GM12878 (cell line): ENCODE data around the gene DLX3. TPM values are rescaled to one million over a fixed set of nuclear protein-coding genes. Genes with fewer than 3 reads are reported as not detected.

ENCODE experiments used
- ATAC-seq: fragments of 200-7000 bp; cut with Tn5 transposase; 3 replicates; pipeline ENCODE4 v1.9.1; 2020; ENCODE audit warnings: mild to moderate bottlenecking, moderate library complexity
- BruUV-seq: library from RNA; stranded (reverse); fragments of 400-500 nt; replicated peaks from 2 replicates; lab custom pipeline; 2021; lab: Mats Ljungman, UMichigan
- CTCF ChIA-PET: fragments of 300-600 bp; sonication (Branson Sonifier 250); formaldehyde crosslinking; extraction: SDS; loops from one replicate; lab custom pipeline; 2021; ENCODE audit warnings: inconsistent platforms; lab: Yijun Ruan, JAX
- POLR2A ChIA-PET: fragments of 350-600 bp; formaldehyde crosslinking; extraction: SDS; loops from one replicate; lab custom pipeline; 2021; ENCODE audit warnings: inconsistent platforms; lab: Charles Lee
- RAD21 ChIA-PET: fragments of 300-600 bp; sonication (Branson Sonifier 250); formaldehyde crosslinking; loops from one replicate; lab custom pipeline; 2023; ENCODE audit warnings: antibody characterized with exemption; ENCODE audit not compliant: unreplicated experiment; lab: Charles Lee
- SMC1A ChIA-PET: fragments of 300-600 bp; sonication (Branson Sonifier 250); formaldehyde crosslinking; loops from one replicate; lab custom pipeline; 2023; ENCODE audit not compliant: unreplicated experiment, uncharacterized antibody; lab: Charles Lee
- DNase-seq: peaks from one replicate; pipeline ENCODE4 v3.0.0-alpha.2; 2011; ENCODE audit warnings: low read depth, low spot score
- FAIRE-seq: peaks from 3 replicates; lab custom pipeline; 2011; peaks lifted over from hg19 to GRCh38; lab: Jason Lieb, UNC
- H2AFZ ChIP-seq: 2 replicates; pipeline ENCODE4 v1.6.0; 2011; ENCODE audit warnings: low read depth, low read length, control low read depth; ENCODE audit not compliant: control insufficient read depth
- H3K27ac ChIP-seq: 2 replicates; pipeline ENCODE4 v1.5.1; 2011; ENCODE audit warnings: control low read depth; ENCODE audit not compliant: control insufficient read depth, insufficient read depth
- H3K27me3 ChIP-seq, 2 experiments: replicated peaks in 1 of 2; 2 replicates each; pipeline versions ENCODE4 v1.6.0 to v1.6.1; 2011; ENCODE audit warnings: low read length in 1 of 2; ENCODE audit not compliant: control insufficient read depth in 2 of 2, insufficient read depth in 2 of 2
- H3K36me3 ChIP-seq, 2 experiments: 2 replicates each; pipeline ENCODE4 v1.5.1; 2011; ENCODE audit warnings: low read length in 1 of 2; ENCODE audit not compliant: control insufficient read depth in 2 of 2, insufficient read depth in 2 of 2
- H3K4me1 ChIP-seq: 2 replicates; pipeline ENCODE4 v1.6.1; 2011; ENCODE audit warnings: mild to moderate bottlenecking, low read length, moderate library complexity, mixed read lengths; ENCODE audit not compliant: control insufficient read depth, insufficient read depth
- H3K4me2 ChIP-seq: 2 replicates; pipeline ENCODE4 v1.6.0; 2011; ENCODE audit warnings: control low read depth; ENCODE audit not compliant: control insufficient read depth, insufficient read depth
- H3K4me3 ChIP-seq: fragments of 200-600 bp; sonication (generic); 2 replicates; pipeline ENCODE4 v1.5.1; 2016
- H3K79me2 ChIP-seq: 2 replicates; pipeline ENCODE4 v1.6.0; 2011; ENCODE audit warnings: low read length; ENCODE audit not compliant: control insufficient read depth, insufficient read depth
- H3K9ac ChIP-seq: 2 replicates; pipeline ENCODE4 v1.8.0; 2011; ENCODE audit warnings: low read length, control low read depth, mixed read lengths; ENCODE audit not compliant: control insufficient read depth, insufficient read depth
- H3K9me3 ChIP-seq: replicated peaks from 3 replicates; pipeline ENCODE4 v1.5.1; 2011; ENCODE audit warnings: mild to moderate bottlenecking, low read length; ENCODE audit not compliant: control insufficient read depth, insufficient read depth
- H4K20me1 ChIP-seq: 2 replicates; pipeline ENCODE4 v1.6.0; 2011; ENCODE audit not compliant: control insufficient read depth, insufficient read depth
- CHD2 ChIP-seq: IDR thresholded peaks from 2 replicates; pipeline ENCODE4 v1.6.1; 2011; ENCODE audit warnings: low read depth, low read length, improper control_type of control experiment, borderline replicate concordance
- CREB1 ChIP-seq: IDR thresholded peaks from 2 replicates; pipeline ENCODE4 v1.6.1; 2012; ENCODE audit warnings: low read depth, mild to moderate bottlenecking, inconsistent platforms
- KDM1A ChIP-seq: fragments of 200-600 bp; sonication (generic); IDR thresholded peaks from 2 replicates; pipeline ENCODE4 v1.6.1; 2016; ENCODE audit warnings: borderline replicate concordance
- PRDM15 ChIP-seq: fragments of 450-650 bp; formaldehyde crosslinking; IDR thresholded peaks from 2 replicates; pipeline ENCODE4 v1.4.0; 2020; ENCODE audit warnings: mild to moderate bottlenecking, moderate library complexity
- RAD21 ChIP-seq: IDR thresholded peaks from 2 replicates; pipeline ENCODE4 v1.6.1; 2011; ENCODE audit warnings: mild to moderate bottlenecking, low read depth, low read length, moderate library complexity; ENCODE audit not compliant: insufficient read depth
- RELA ChIP-seq: fragments of 450-650 bp; IDR thresholded peaks from 2 replicates; pipeline ENCODE4 v1.8.0; 2014; ENCODE audit warnings: borderline replicate concordance; ENCODE audit not compliant: partially characterized antibody
- RUNX3 ChIP-seq: IDR thresholded peaks from 2 replicates; pipeline ENCODE4 v1.6.1; 2012; ENCODE audit warnings: low read length, inconsistent platforms
- SIX5 ChIP-seq: IDR thresholded peaks from 2 replicates; pipeline ENCODE4 v1.6.1; 2011; ENCODE audit warnings: mild to moderate bottlenecking, low read depth, low read length, moderate library complexity; ENCODE audit not compliant: severe bottlenecking
- SP1 ChIP-seq: IDR thresholded peaks from one replicate; pipeline ENCODE4 v1.6.1; 2011; ENCODE audit warnings: low read depth, low read length
- SREBF2 ChIP-seq: IDR thresholded peaks from 2 replicates; pipeline ENCODE4 v1.6.1; 2012; ENCODE audit warnings: mild to moderate bottlenecking, low read length
- STAT3 ChIP-seq: IDR thresholded peaks from 2 replicates; pipeline ENCODE4 v1.6.1; 2011; ENCODE audit warnings: low read depth, low read length, improper control_type of control experiment
- ZNF217 ChIP-seq: fragments of 450-650 bp; IDR thresholded peaks from 2 replicates; pipeline ENCODE4 v1.6.1; 2017; ENCODE audit warnings: antibody characterized with exemption, mild to moderate bottlenecking
- ZNF687 ChIP-seq: fragments of 450-650 bp; IDR thresholded peaks from 2 replicates; pipeline ENCODE4 v1.6.1; 2017; ENCODE audit warnings: mild to moderate bottlenecking, moderate library complexity
- ZSCAN29 ChIP-seq: fragments of 450-650 bp; IDR thresholded peaks from 2 replicates; pipeline ENCODE4 v1.6.1; 2017; ENCODE audit warnings: mild to moderate bottlenecking, moderate library complexity
- WGBS: methylation state at CpG from one replicate; pipeline ENCODE4 v1.1.6; 2016; ENCODE audit warnings: low lambda C conversion rate; ENCODE audit not compliant: insufficient replicate concordance, insufficient coverage; ENCODE audit errors: missing lambda C conversion rate; 5-methylcytosine and 5-hydroxymethylcytosine counted together
- in situ Hi-C: fragments of 300-500 bp; cut with MboI; formaldehyde crosslinking; loops from 9 replicates; pipeline ENCODE4 v1.14.3; 2018; ENCODE audit warnings: mixed read lengths
- intact Hi-C: fragments of 100-400 bp; cut with micrococcal nuclease; formaldehyde crosslinking; loops from one replicate; pipeline ENCODE4 v1.14.2; 2022; ENCODE audit not compliant: unreplicated experiment
- polyA plus RNA-seq, 11 experiments: library from polyadenylated mRNA; depleted of rRNA in 4 of 11; unstranded in 6 of 11; stranded (reverse) in 5 of 11; fragments of >200 nt; fragmentation: Nextera tagmentation in 4 of 11; fragmentation: Illumina TruSeq in 1 of 11; extraction: Ambion mirVana in 4 of 11; extraction: Trizol in 1 of 11; gene quantifications; 1 replicate in 1 of 11; 2 replicates in 10 of 11; pipeline versions ENCODE4 v1.2.1 to v1.2.3, GENCODE V29; 2011 to 2016; ENCODE audit warnings: inconsistent platforms in 2 of 11, missing spikeins in 2 of 11, low read depth in 1 of 11
- total RNA-seq, 4 experiments: library from RNA; depleted of rRNA in 3 of 4; stranded (reverse); fragments of >200 nt in 3 of 4; fragmentation: Illumina TruSeq in 1 of 4; extraction: Trizol in 1 of 4; gene quantifications; 2 replicates each; pipeline versions ENCODE4 v1.2.1 to v1.2.3, GENCODE V29; 2013 to 2021

Gene DLX3
- total and polyA plus RNA-seq, 10 of the 15 experiments (the other 5 are each of a cell fraction or from before 2014, with no cell fraction given): not detected

- CTCF ChIA-PET: interaction anchor here (0.6 to 1.7 kb wide), 5 partner anchors 8 to 56 kb away, joined by 3 to 4 read pairs (median 3); partner anchors contain the start of gene PDK2
- H2AFZ ChIP-seq: no peak overlapping the region
- POLR2A ChIA-PET: no interaction called here
- FAIRE-seq: no peak
- H3K4me1 ChIP-seq: no peaks in the 10 kb centered on the region
- 25% methylated on average over 4 of the region's 4 CpGs for WGBS
- no TSS peak for BruUV-seq
- H3K27ac ChIP-seq: no peak overlapping the region
- DNase-seq: no peak
- no peak overlapping the region for H3K9ac ChIP-seq
- in situ Hi-C loops (no loop called here), intact Hi-C loops (no loop called here)
- no peak overlapping the region for H3K4me2 ChIP-seq
- RAD21 ChIA-PET: no interaction called here
- SMC1A ChIA-PET: no interaction called here
- H4K20me1 ChIP-seq: no peaks in the 10 kb centered on the region
- H3K27me3 ChIP-seq: peaks cover 0 to 1% of the 10 kb centered on the region in 2 experiments; a peak in 2 of 4 replicates
- no peaks in the 10 kb centered on the region for H3K36me3 ChIP-seq
- no peak for TF ChIP-seq PRDM15 (CRISPR knock-in tag)
- TF ChIP-seq SP1: no peak
- TF ChIP-seq SIX5: no peak
- no peak for TF ChIP-seq RELA
- no peak for TF ChIP-seq KDM1A
- TF ChIP-seq RAD21: no peak
- no peak for TF ChIP-seq SREBF2
- TF ChIP-seq CREB1: no peak
- no peak for TF ChIP-seq ZNF687
- no peak for TF ChIP-seq RUNX3
- no peak for TF ChIP-seq ZSCAN29
- TF ChIP-seq CHD2: no peak
- TF ChIP-seq ZNF217: no peak
- no peak for TF ChIP-seq STAT3
- no peak overlapping the region for H3K4me3 ChIP-seq
- no peak for ATAC-seq
- no peaks in the 10 kb centered on the region for H3K79me2 ChIP-seq
- no peaks in the 10 kb centered on the region for H3K9me3 ChIP-seq
These were observed 44.0 kb upstream of the DLX3 start for GRCh38 chr17:50039058-50039457.
